ENCODE results near the gene TRIM51G. TPM values are rescaled to one million over a fixed set of nuclear protein-coding genes. Genes with fewer than 3 reads are reported as not detected.
"Not testable (repeated sequence)": the region's sequence is repeated elsewhere in the genome, so short reads cannot be mapped to it uniquely, and the experiment has no call there.

The TRIM51G gene
- total RNA-seq (2014; rRNA removed; shearing (Covaris generic)): not detected in 2 replicates
- polyA plus RNA-seq (2016; fragmentation: Nextera tagmentation; extraction: Ambion mirVana): not detected in 2 replicates

- H3K9me3 ChIP-seq (ENCODE audit: low read depth); H3K36me3 ChIP-seq (ENCODE audit: low read depth); H3K4me3 ChIP-seq; DNase-seq; H3K4me1 ChIP-seq (ENCODE audit: insufficient read depth); H3K27me3 ChIP-seq (replicated peaks; ENCODE audit: insufficient read depth); H3K79me2 ChIP-seq (ENCODE audit: insufficient read depth); H4K20me1 ChIP-seq (ENCODE audit: insufficient read depth); H3K27ac ChIP-seq; in situ Hi-C loops (cut with MboI); H3F3A ChIP-seq (ENCODE audit: insufficient read depth); H3K4me2 ChIP-seq (ENCODE audit: unreplicated experiment); H2AFZ ChIP-seq; H3K9me2 ChIP-seq (ENCODE audit: insufficient read depth); H3K9ac ChIP-seq: not testable (repeated sequence)
Measured at GRCh38 chr11:48983785-48984184, at the start of gene TRIM51G. Gene TRIM51G, minus strand, starts transcription at chr11:48983885. Its CDS starts 2,190 bp downstream, at chr11:48981695.

DNA sequence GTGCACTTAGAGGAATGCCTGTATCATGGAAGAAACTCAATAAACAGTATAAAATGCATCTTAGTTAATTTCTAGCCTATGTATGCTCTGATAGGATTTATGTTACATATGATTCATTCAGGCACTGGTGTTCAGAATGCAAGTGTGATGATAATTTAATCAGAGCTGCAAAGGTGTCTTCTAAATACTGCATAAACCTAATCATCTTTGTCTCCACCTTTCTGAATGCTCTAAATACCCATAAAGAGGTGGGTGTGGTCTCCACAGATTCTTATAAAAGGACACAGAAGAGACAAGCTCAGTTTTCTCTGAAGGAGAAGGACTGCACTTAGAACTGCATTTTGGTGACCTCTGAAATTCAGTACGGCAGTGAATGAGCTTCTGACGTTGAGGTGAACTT is 44.8 kb upstream of the TRIM51G start, which contains the start of gene TRIM49B:
Gene TRIM49B (plus strand): TSS at position 301 of the 400 bp plus-strand sequence. CDS start 2,777 bp downstream, outside the sequence.
- H3K36me3 ChIP-seq (ENCODE audit: low read depth); H3K4me2 ChIP-seq (ENCODE audit: unreplicated experiment); H3K27ac ChIP-seq; H3K79me2 ChIP-seq (ENCODE audit: insufficient read depth); H3K9ac ChIP-seq; H3K4me1 ChIP-seq (ENCODE audit: insufficient read depth); H3K4me3 ChIP-seq; H3K27me3 ChIP-seq (replicated peaks; ENCODE audit: insufficient read depth); H2AFZ ChIP-seq; H3K9me3 ChIP-seq (ENCODE audit: low read depth); H4K20me1 ChIP-seq (ENCODE audit: insufficient read depth); H3K9me2 ChIP-seq (ENCODE audit: insufficient read depth); in situ Hi-C loops (cut with MboI); DNase-seq; H3F3A ChIP-seq (ENCODE audit: insufficient read depth): not testable (repeated sequence)
- 3 to 4% methylated on average over 2 of the region's 2 CpGs for WGBS, 2 experiments (ENCODE audit: low coverage in 1 of 2, low lambda C conversion rate in 2 of 2, missing lambda C conversion rate in 2 of 2)

GRCh38 chr11:48968592-48968991 is 15.1 kb downstream of the TRIM51G start:
- H3K9ac ChIP-seq; H3F3A ChIP-seq (ENCODE audit: insufficient read depth); H3K27me3 ChIP-seq (replicated peaks; ENCODE audit: insufficient read depth); H3K4me3 ChIP-seq; H3K9me2 ChIP-seq (ENCODE audit: insufficient read depth); H3K36me3 ChIP-seq (ENCODE audit: low read depth); H4K20me1 ChIP-seq (ENCODE audit: insufficient read depth); H3K4me1 ChIP-seq (ENCODE audit: insufficient read depth); H3K79me2 ChIP-seq (ENCODE audit: insufficient read depth); H3K27ac ChIP-seq; in situ Hi-C loops (cut with MboI); H3K9me3 ChIP-seq (ENCODE audit: low read depth); H3K4me2 ChIP-seq (ENCODE audit: unreplicated experiment); H2AFZ ChIP-seq; DNase-seq: not testable (repeated sequence)
- WGBS, 2 experiments (ENCODE audit: low coverage in 1 of 2, low lambda C conversion rate in 2 of 2, missing lambda C conversion rate in 2 of 2): 79 to 80% methylated on average over 25 of the region's 25 CpGs

DNA sequence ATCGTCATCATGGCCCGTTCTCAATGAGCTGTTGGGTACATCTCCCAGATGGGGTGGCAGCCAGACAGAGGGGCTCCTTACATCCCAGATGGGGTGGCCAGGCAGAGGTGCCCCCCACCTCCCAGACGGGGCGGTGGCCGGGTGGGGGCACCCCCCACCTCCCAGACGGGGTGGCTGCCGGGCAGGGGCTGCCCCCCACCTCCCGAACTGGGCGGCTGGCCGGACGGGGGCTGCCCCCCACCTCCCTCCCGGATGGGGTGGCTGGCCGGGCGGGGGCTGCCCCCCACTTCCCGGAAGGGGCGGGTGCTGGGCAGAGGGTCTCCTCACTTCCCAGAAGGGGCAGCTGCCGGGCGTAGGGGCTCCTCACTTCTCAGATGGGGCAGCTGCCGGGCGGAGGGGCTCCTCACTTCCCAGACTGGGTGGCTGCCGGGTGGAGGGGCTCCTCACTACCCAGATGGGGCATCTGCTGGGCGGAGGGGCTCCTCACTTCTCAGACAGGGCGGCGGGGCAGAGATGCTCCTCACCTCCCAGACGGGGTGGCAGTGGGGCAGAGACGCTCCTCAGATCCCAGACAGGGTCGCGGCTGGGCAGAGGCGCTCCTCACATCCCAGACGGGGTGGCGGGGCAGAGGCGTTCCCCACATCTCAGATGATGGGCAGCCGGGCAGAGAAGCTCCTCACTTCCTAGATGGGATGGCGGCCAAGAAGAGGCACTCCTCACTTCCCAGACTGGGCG is 28.2 kb downstream of the TRIM51G start:
- WGBS, 2 experiments (ENCODE audit: low coverage in 1 of 2, low lambda C conversion rate in 2 of 2, missing lambda C conversion rate in 2 of 2): 57 to 67% methylated on average over 10 to 27 of the region's 35 CpGs
- not testable (repeated sequence) for H3F3A ChIP-seq (ENCODE audit: insufficient read depth)

DNA sequence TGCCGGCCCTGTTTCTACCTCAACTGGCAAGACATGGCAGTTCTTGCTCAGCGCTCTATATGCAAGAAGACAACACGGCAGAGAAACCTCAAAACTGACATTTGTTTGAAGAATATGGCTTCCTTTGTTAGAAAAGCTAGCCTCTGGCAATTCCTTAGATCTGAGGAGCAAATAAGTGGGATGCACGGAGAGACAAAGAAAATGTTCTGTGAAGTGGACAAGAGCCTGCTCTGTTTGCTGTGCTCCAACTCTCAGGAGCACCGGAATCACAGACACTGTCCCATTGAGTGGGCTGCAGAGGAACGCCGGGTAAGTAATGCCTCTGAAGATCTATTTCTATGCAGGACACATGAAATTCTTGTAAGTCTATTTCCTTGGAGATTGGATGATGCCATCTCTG is 37.9 kb downstream of the TRIM51G start:
- H3K9ac ChIP-seq; H3F3A ChIP-seq (ENCODE audit: insufficient read depth); H3K27me3 ChIP-seq (replicated peaks; ENCODE audit: insufficient read depth); H4K20me1 ChIP-seq (ENCODE audit: insufficient read depth); in situ Hi-C loops (cut with MboI); DNase-seq; H3K9me3 ChIP-seq (ENCODE audit: low read depth); H3K36me3 ChIP-seq (ENCODE audit: low read depth); H2AFZ ChIP-seq; H3K79me2 ChIP-seq (ENCODE audit: insufficient read depth); H3K4me1 ChIP-seq (ENCODE audit: insufficient read depth); H3K4me2 ChIP-seq (ENCODE audit: unreplicated experiment); H3K4me3 ChIP-seq; H3K27ac ChIP-seq; H3K9me2 ChIP-seq (ENCODE audit: insufficient read depth): not testable (repeated sequence)
- 23 to 26% methylated on average over 7 of the region's 7 CpGs for WGBS, 2 experiments (ENCODE audit: low coverage in 1 of 2, low lambda C conversion rate in 2 of 2, missing lambda C conversion rate in 2 of 2)

More for the DNA sequence above, 28.2 kb downstream of the TRIM51G start:
- H3K9me2 ChIP-seq (ENCODE audit: insufficient read depth); H3K9me3 ChIP-seq (ENCODE audit: low read depth); H3K9ac ChIP-seq; in situ Hi-C loops (cut with MboI); H3K27ac ChIP-seq; H3K79me2 ChIP-seq (ENCODE audit: insufficient read depth); H4K20me1 ChIP-seq (ENCODE audit: insufficient read depth); H3K27me3 ChIP-seq (replicated peaks; ENCODE audit: insufficient read depth); H3K4me3 ChIP-seq; DNase-seq; H3K4me2 ChIP-seq (ENCODE audit: unreplicated experiment); H2AFZ ChIP-seq; H3K4me1 ChIP-seq (ENCODE audit: insufficient read depth); H3K36me3 ChIP-seq (ENCODE audit: low read depth): not testable (repeated sequence)

Other genes starting within 250 kb of the TRIM51G start
- not detected in 2 replicates for gene TRIM49B, start 44.9 kb upstream of the TRIM51G start, total RNA-seq (2014; rRNA removed; shearing (Covaris generic))
- gene TRIM49B, start 44.9 kb upstream of the TRIM51G start, polyA plus RNA-seq (2016; fragmentation: Nextera tagmentation; extraction: Ambion mirVana): not detected in 2 replicates
- gene TRIM64C, start 75.2 kb upstream of the TRIM51G start, total RNA-seq (2014; rRNA removed; shearing (Covaris generic)): not detected in 2 replicates
- gene TRIM64C, start 75.2 kb upstream of the TRIM51G start, polyA plus RNA-seq (2016; fragmentation: Nextera tagmentation; extraction: Ambion mirVana): not detected in 2 replicates
- not detected in 2 replicates for gene FOLH1, start 224.7 kb upstream of the TRIM51G start, total RNA-seq (2014; rRNA removed; shearing (Covaris generic))
- not detected in 2 replicates for gene FOLH1, start 224.7 kb upstream of the TRIM51G start, polyA plus RNA-seq (2016; fragmentation: Nextera tagmentation; extraction: Ambion mirVana)